LNCaP clone FGC (cell line): ENCODE results near the gene TMEM44.

Experiments used
- DNase-seq: peaks from one replicate; pipeline ENCODE4 v3.0.0-alpha.2; 2011; ENCODE audit warnings: low read depth
- H3K4me3 ChIP-seq: 2 replicates; pipeline ENCODE4 v1.5.1; 2011; ENCODE audit warnings: mild to moderate bottlenecking, low read depth, low read length, control low read depth
- TF ChIP-seq, protein P1 (sequence below): IDR thresholded peaks from 2 replicates; pipeline ENCODE4 v1.5.1; 2012; ENCODE audit warnings: mild to moderate bottlenecking; ENCODE audit not compliant: control insufficient read depth, insufficient read depth; ENCODE audit errors: extremely low read depth

Gene TMEM44

GRCh38 chr3:194572944-194573491 lies 60.2 kb downstream of the TMEM44 start:
- no peak overlapping the region for H3K4me3 ChIP-seq
- TF ChIP-seq, protein P1, sequence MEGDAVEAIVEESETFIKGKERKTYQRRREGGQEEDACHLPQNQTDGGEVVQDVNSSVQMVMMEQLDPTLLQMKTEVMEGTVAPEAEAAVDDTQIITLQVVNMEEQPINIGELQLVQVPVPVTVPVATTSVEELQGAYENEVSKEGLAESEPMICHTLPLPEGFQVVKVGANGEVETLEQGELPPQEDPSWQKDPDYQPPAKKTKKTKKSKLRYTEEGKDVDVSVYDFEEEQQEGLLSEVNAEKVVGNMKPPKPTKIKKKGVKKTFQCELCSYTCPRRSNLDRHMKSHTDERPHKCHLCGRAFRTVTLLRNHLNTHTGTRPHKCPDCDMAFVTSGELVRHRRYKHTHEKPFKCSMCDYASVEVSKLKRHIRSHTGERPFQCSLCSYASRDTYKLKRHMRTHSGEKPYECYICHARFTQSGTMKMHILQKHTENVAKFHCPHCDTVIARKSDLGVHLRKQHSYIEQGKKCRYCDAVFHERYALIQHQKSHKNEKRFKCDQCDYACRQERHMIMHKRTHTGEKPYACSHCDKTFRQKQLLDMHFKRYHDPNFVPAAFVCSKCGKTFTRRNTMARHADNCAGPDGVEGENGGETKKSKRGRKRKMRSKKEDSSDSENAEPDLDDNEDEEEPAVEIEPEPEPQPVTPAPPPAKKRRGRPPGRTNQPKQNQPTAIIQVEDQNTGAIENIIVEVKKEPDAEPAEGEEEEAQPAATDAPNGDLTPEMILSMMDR = no peak
- DNase-seq = no peak

GRCh38 chr3:194572143-194572789 lies 61.0 kb downstream of the TMEM44 start:
- TF ChIP-seq, protein P1 = no peak
- no peak for DNase-seq
- no peak overlapping the region for H3K4me3 ChIP-seq

DNA sequence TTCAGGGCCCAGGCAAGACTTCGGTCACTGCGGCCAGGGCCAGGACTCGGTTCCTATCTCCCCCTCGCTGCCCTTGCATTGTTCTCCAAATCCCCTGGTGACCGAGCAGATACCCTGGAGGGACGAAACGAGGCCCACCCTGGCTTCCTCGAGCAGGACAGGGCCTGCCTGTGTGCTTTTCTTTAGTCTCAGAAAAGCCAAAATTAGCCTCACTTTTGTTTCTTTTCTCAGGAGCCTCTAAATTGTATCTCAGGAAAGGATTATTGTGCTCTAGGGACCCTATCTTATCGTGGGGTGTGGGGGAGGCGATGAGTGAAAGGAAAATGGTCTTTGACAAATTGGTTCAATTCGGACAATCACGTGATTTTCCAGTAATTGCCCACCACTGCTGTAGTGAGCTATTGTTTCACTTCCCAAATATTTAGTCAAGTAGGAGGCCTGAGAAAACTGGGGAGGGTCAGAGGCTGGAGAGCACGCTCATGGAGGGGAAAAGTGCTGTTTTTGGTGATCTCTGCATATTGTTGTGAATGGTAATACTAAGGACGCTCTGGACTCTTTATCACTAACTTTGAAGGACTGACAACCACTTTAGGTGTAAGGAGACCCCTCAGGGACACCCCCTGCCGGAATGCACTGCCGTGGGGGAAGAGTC lies 61.6 kb downstream of the TMEM44 start:
- DNase-seq = no peak
- H3K4me3 ChIP-seq = no peak overlapping the region
- TF ChIP-seq, protein P1 = no peak

- H3K4me3 ChIP-seq = no peak overlapping the region
- TF ChIP-seq, protein P1 = no peak
- DNase-seq = no peak
These were observed 62.3 kb downstream of the TMEM44 start for GRCh38 chr3:194570898-194571297.

GRCh38 chr3:194570235-194570634 lies 63.0 kb downstream of the TMEM44 start:
- no peak overlapping the region for H3K4me3 ChIP-seq
- TF ChIP-seq, protein P1 = no peak
- DNase-seq = no peak

DNA sequence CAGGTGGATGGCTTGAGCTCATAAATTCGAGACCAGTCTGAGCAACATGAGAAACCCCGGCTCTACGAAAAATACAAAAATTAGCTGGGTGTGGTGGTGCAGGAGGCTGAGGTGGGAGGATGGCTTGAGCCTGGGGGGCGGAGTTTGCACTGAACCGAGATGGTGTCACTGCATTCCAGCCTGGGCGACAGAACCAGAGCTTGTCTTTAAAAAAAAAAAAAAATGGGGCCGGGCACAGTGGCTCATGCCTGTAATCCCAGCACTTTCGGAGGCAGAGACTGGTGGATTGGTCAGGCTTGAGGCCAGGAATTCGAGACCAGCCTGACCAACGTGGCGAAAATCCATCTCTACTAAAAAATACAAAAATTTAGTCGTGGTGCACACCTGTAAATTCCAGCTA lies 64.0 kb downstream of the TMEM44 start:
- TF ChIP-seq, protein P1 = no peak
- no peak for DNase-seq
- H3K4me3 ChIP-seq = no peak overlapping the region
